Measurements from ENCODE around the gene DSCAML1.

The DSCAML1 gene

DNA sequence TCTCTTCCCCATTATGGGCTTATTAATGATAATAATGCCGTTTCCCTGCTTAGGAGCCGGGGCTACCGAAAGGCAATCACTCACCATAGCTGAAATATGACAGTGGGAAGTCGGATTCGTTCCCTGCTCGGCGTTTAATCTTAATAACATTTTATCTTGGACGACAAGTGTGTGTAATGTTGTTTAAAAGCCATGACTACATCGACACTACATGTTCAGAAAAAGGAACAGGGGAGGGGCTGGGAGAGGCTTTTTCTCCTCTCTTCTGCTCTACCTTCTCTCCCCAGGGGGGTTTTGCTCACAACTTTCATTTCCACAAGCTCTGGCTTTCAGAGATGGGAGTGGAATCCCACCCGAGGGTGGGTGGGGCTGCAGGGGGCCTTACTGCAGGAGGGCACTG lies 105.5 kb downstream of the DSCAML1 start:
- H3K4me1 ChIP-seq (ENCODE audit: insufficient read depth, low read length, severe bottlenecking): no peaks in the 10 kb centered on the region
- no peak overlapping the region for H3K27ac ChIP-seq (ENCODE audit: low read depth, low read length, poor library complexity, severe bottlenecking)
- no peak overlapping the region for H2AFZ ChIP-seq (ENCODE audit: low read length)
- no peak for TF ChIP-seq CTCF (IDR thresholded peaks at IDR 0.05; ENCODE audit: low read length)
- no peak for TF ChIP-seq EZH2 (IDR thresholded peaks at IDR 0.05; ENCODE audit: borderline replicate concordance, low read length)
- H3K79me2 ChIP-seq (ENCODE audit: insufficient read depth, low read length): no peaks in the 10 kb centered on the region
- no peaks in the 10 kb centered on the region for H4K20me1 ChIP-seq (ENCODE audit: insufficient read depth, low read length)
- H3K9me3 ChIP-seq (ENCODE audit: low read length): no peaks in the 10 kb centered on the region
- no peak overlapping the region for H3K4me2 ChIP-seq (ENCODE audit: low read length)
- H3K36me3 ChIP-seq (ENCODE audit: insufficient read depth, low read length): no peaks in the 10 kb centered on the region
- H3F3A ChIP-seq (ENCODE audit: insufficient read depth, low read length): no peaks in the 10 kb centered on the region
- no peak overlapping the region for H3K9ac ChIP-seq (ENCODE audit: low read length)
- H3K4me3 ChIP-seq (ENCODE audit: low read depth, low read length, poor library complexity, severe bottlenecking): no peak overlapping the region
- no peaks in the 10 kb centered on the region for H3K9me2 ChIP-seq (ENCODE audit: low read depth, low read length)
- H3K27me3 ChIP-seq (ENCODE audit: insufficient read depth, low read length): no peaks in the 10 kb centered on the region

DNA sequence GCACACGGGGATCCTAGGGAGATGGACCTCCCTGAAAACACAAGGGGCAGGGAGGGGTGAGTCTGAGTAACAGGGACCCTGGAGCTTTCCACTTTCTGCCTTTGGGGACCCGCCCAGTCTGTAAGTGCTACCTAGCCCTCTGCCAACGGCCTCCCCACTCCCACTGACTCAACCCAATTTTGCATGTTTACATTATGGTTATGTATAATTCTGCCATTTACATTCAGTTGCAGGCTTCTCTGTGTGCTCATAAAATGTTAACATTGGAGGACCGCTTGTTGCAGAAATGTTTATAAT lies 105.8 kb downstream of the DSCAML1 start:
- TF ChIP-seq EZH2 (IDR thresholded peaks at IDR 0.05; ENCODE audit: borderline replicate concordance, low read length) (no peak), CTCF (IDR thresholded peaks at IDR 0.05; ENCODE audit: low read length) (no peak)
- no peaks in the 10 kb centered on the region for H3K36me3 ChIP-seq (ENCODE audit: insufficient read depth, low read length)
- H3K27ac ChIP-seq (ENCODE audit: low read depth, low read length, poor library complexity, severe bottlenecking): no peak overlapping the region
- H4K20me1 ChIP-seq (ENCODE audit: insufficient read depth, low read length): no peaks in the 10 kb centered on the region
- no peaks in the 10 kb centered on the region for H3K9me2 ChIP-seq (ENCODE audit: low read depth, low read length)
- H3K9me3 ChIP-seq (ENCODE audit: low read length): no peaks in the 10 kb centered on the region
- no peak overlapping the region for H2AFZ ChIP-seq (ENCODE audit: low read length)
- no peaks in the 10 kb centered on the region for H3K79me2 ChIP-seq (ENCODE audit: insufficient read depth, low read length)
- H3K9ac ChIP-seq (ENCODE audit: low read length): no peak overlapping the region
- H3F3A ChIP-seq (ENCODE audit: insufficient read depth, low read length): no peaks in the 10 kb centered on the region
- no peaks in the 10 kb centered on the region for H3K27me3 ChIP-seq (ENCODE audit: insufficient read depth, low read length)
- no peak overlapping the region for H3K4me2 ChIP-seq (ENCODE audit: low read length)
- no peaks in the 10 kb centered on the region for H3K4me1 ChIP-seq (ENCODE audit: insufficient read depth, low read length, severe bottlenecking)
- H3K4me3 ChIP-seq (ENCODE audit: low read depth, low read length, poor library complexity, severe bottlenecking): no peak overlapping the region

- Histone ChIP-seq H3K4me1 (ENCODE audit: insufficient read depth, low read length, severe bottlenecking) (no peaks in the 10 kb centered on the region), H3K4me2 (ENCODE audit: low read length) (no peak overlapping the region), H3K27me3 (ENCODE audit: insufficient read depth, low read length) (no peaks in the 10 kb centered on the region), H3K9me2 (ENCODE audit: low read depth, low read length) (no peaks in the 10 kb centered on the region), H3F3A (ENCODE audit: insufficient read depth, low read length) (no peaks in the 10 kb centered on the region), H3K9ac (ENCODE audit: low read length) (no peak overlapping the region), H2AFZ (ENCODE audit: low read length) (no peak overlapping the region), H3K79me2 (ENCODE audit: insufficient read depth, low read length) (no peaks in the 10 kb centered on the region), H3K27ac (ENCODE audit: low read depth, low read length, poor library complexity, severe bottlenecking) (no peak overlapping the region), H4K20me1 (ENCODE audit: insufficient read depth, low read length) (no peaks in the 10 kb centered on the region), H3K36me3 (ENCODE audit: insufficient read depth, low read length) (no peaks in the 10 kb centered on the region), H3K9me3 (ENCODE audit: low read length) (no peaks in the 10 kb centered on the region), H3K4me3 (ENCODE audit: low read depth, low read length, poor library complexity, severe bottlenecking) (no peak overlapping the region)
- TF ChIP-seq CTCF (IDR thresholded peaks at IDR 0.05; ENCODE audit: low read length) (no peak), EZH2 (IDR thresholded peaks at IDR 0.05; ENCODE audit: borderline replicate concordance, low read length) (no peak)
Observed at GRCh38 chr11:117690484-117691217, 106.4 kb downstream of the DSCAML1 start.

All from OCI-LY1 (cell line).